Heart right ventricle (tissue), 16 donors: ENCODE measurements around the gene EGFL6. TPM values are rescaled to one million over a fixed set of nuclear protein-coding genes. Genes with fewer than 3 reads are reported as not detected.

ENCODE experiments used
- ATAC-seq, 8 donors: fragments of 200-7000 bp; cut with Tn5 transposase; one replicate each; pipeline ENCODE4 v1.9.1; 2020; ENCODE audit warnings: mild to moderate bottlenecking in 8 of 8, moderate library complexity in 8 of 8, moderate number of reproducible peaks in 1 of 8
- DNase-seq, 2 donors: peaks; one replicate each; pipeline ENCODE4 v3.0.0-alpha.2; 2020
- H3K27ac ChIP-seq, 10 donors: fragments of 200-600 bp; sonication (generic) in 2 of 10; one replicate each; pipeline versions ENCODE4 v1.5.0 to v1.8.0; 2020 to 2022; ENCODE audit warnings: mild to moderate bottlenecking in 3 of 10
- H3K27me3 ChIP-seq, 7 donors: fragments of 200-600 bp; one replicate each; pipeline ENCODE4 v1.8.0; 2021 to 2022; ENCODE audit warnings: mild to moderate bottlenecking in 2 of 7
- H3K36me3 ChIP-seq, 9 donors: fragments of 200-600 bp; sonication (generic) in 1 of 9; one replicate each; pipeline versions ENCODE4 v1.5.0 to v1.8.0; 2020 to 2022; ENCODE audit warnings: mild to moderate bottlenecking in 2 of 9
- H3K4me1 ChIP-seq, 9 donors: fragments of 200-600 bp; sonication (generic) in 1 of 9; one replicate each; pipeline versions ENCODE4 v1.5.0 to v1.8.0; 2020 to 2022; ENCODE audit warnings: mild to moderate bottlenecking in 4 of 9
- H3K4me3 ChIP-seq, 10 donors: fragments of 200-600 bp; sonication (generic) in 2 of 10; one replicate each; pipeline versions ENCODE4 v1.5.0 to v1.8.0; 2020 to 2022; ENCODE audit warnings: mild to moderate bottlenecking in 7 of 10, moderate library complexity in 2 of 10
- H3K9me3 ChIP-seq, 11 donors: fragments of 200-600 bp in 10 of 11; sonication (generic) in 2 of 11; one replicate each; pipeline versions ENCODE4 v1.5.0 to v1.8.0; 2013 to 2022; ENCODE audit warnings: mild to moderate bottlenecking in 2 of 11, control low read depth in 1 of 11, moderate library complexity in 1 of 11
- CTCF ChIP-seq, 9 donors: fragments of 200-600 bp; sonication (generic) in 2 of 9; IDR thresholded peaks; one replicate each; pipeline versions ENCODE4 v1.5.0 to v1.8.0; 2021 to 2022; ENCODE audit warnings: antibody characterized with exemption in 9 of 9, mild to moderate bottlenecking in 5 of 9, moderate library complexity in 1 of 9
- WGBS, 2 donors: extraction: QIAGEN DNeasy Blood & Tissue Kit; methylation state at CpG; one replicate each; pipeline ENCODE4 v1.1.7; 2013; ENCODE audit warnings: inconsistent platforms in 1 of 2; 5-methylcytosine and 5-hydroxymethylcytosine counted together
- intact Hi-C, 10 donors: fragments of 100-400 bp; cut with DNase I; formaldehyde crosslinking; loops; one replicate each; pipeline versions ENCODE4 v1.11.1 to v1.14.2; 2022
- polyA plus RNA-seq, 2 donors: library from polyadenylated mRNA; stranded (reverse); fragments of 200-250 nt; gene quantifications; one replicate each; pipeline ENCODE4 v1.2.3, GENCODE V29; 2013
- total RNA-seq, 10 donors: library from RNA; stranded (reverse); fragmentation: NEBNext Ultra II Directional in 3 of 10; extraction: Animal tissue kit (Norgen Biotek cat#: 25700) in 3 of 10; gene quantifications; one replicate each; pipeline versions ENCODE4 v1.2.1 to v1.2.4, GENCODE V29; 2021 to 2023
- donor health status: Arrhythmogenic right ventricular cardiomyopathy.
- donor health status: ischemic (EF 13 %, LVEDD 7.1; RV severe dilation, severe dysfunction).
- donor health status: healthy with polysubstance abuse.
- donor health status: DM: no; HTN: yes; CAD: no.
- donor health status: DM: no; HTN: no; CAD: no.
- donor health status: ischemic (EF 25% LVEDD 6.9; RV normal size, moderate dysfunction).
- donor health status: ischemic (EF 25% LVEDD 5.7; RV mildly dilated, moderate dysfunction).
- donor health status: healthy.
- donor health status: DM: yes; HTN: yes; CAD: no.
- donor health status: Ischemic cardiomyopathy.
- donor health status: ischemic (EF 35%, LVEDD 5.7; RV mildly dilated, moderate dysfunction).
- donor health status: nonischemic (EF 11% LVEDD 7.7; RV severe dilation, severe dysfunction).
- donor health status: DM: yes; HTN: yes; CAD: no.
- donor health status: PGD.
- donor health status: ischemic (EF 29% LVEDD 5.4; RV normal size, mild dysfunction).
- donor health status: nonischemic (EF 23%, LVEDD 6.1; RV moderate dilation, normal function).

Gene EGFL6
- total and polyA plus RNA-seq, 12 donors, result 0.11 TPM; not detected in 11

GRCh38 chrX:13662355-13662791 is 93.0 kb downstream of the EGFL6 start:
- Histone ChIP-seq H3K4me3 (no peak overlapping the region), H3K36me3 (peaks cover 0 to 58% (median 0%) of the 10 kb centered on the region in 9 donors), H3K4me1 (peaks cover 0 to 22% (median 0%) of the 10 kb centered on the region in 9 donors), H3K9me3 (no peaks in the 10 kb centered on the region), H3K27ac (peak overlapping the region in 2 of 10 donors; percentile 4 to 13), H3K27me3 (no peaks in the 10 kb centered on the region)
- intact Hi-C loops, result loop anchor here in 1 of 10 donors (10.0 kb wide), 1 partner anchor 82 kb away; no protein-coding TSS in a partner anchor
- TF ChIP-seq CTCF (IDR thresholded peaks at IDR 0.05), result no peak
- ATAC-seq, result peak in 1 of 8 donors; percentile 24
- DNase-seq, result no peak
- WGBS, 2 donors, result 71 to 77% methylated on average over 6 of the region's 6 CpGs

- H3K27ac ChIP-seq, result peak overlapping the region in 6 of 10 donors; percentile 2 to 55 (median 27)
- intact Hi-C loops, result loop anchor here in 1 of 10 donors (10.0 kb wide), 1 partner anchor 81 kb away; no protein-coding TSS in a partner anchor
- ATAC-seq (peak in 2 of 8 donors; percentile 62 to 81), DNase-seq (no peak)
- TF ChIP-seq CTCF (IDR thresholded peaks at IDR 0.05), result no peak
- H3K9me3 ChIP-seq, result no peaks in the 10 kb centered on the region
- H3K27me3 ChIP-seq, result peaks cover 0 to 14% (median 0%) of the 10 kb centered on the region in 7 donors
- peaks cover 0 to 58% (median 0%) of the 10 kb centered on the region in 9 donors for H3K36me3 ChIP-seq
- no peak overlapping the region for H3K4me3 ChIP-seq
- peaks cover 0 to 23% (median 0%) of the 10 kb centered on the region in 9 donors for H3K4me1 ChIP-seq
- 50 to 57% methylated on average over 3 of the region's 3 CpGs for WGBS, 2 donors
These were observed 94.6 kb downstream of the EGFL6 start for GRCh38 chrX:13664020-13664419.

- no peak overlapping the region for H3K4me3 ChIP-seq
- H3K27ac ChIP-seq, result peak overlapping the region in 5 of 10 donors; percentile 13 to 44 (median 31)
- H3K36me3 ChIP-seq, result peaks cover 0 to 40% (median 0%) of the 10 kb centered on the region in 9 donors
- ATAC-seq, result peak in 1 of 8 donors; percentile 62
- peaks cover 0 to 30% (median 0%) of the 10 kb centered on the region in 7 donors for H3K27me3 ChIP-seq
- DNase-seq, result peak in 1 of 2 donors; percentile 19
- H3K4me1 ChIP-seq, result peaks cover 0 to 24% (median 0%) of the 10 kb centered on the region in 9 donors
- TF ChIP-seq CTCF (IDR thresholded peaks at IDR 0.05), result no peak
- intact Hi-C loops, result loop anchor here in 2 of 10 donors (5.0 to 10.0 kb wide), 2 partner anchors 65 to 78 kb away; partner anchors contain the start of genes OFD1 (in 1 of the 2) and TRAPPC2 (in 1 of the 2)
- no peaks in the 10 kb centered on the region for H3K9me3 ChIP-seq
- 65 to 70% methylated on average over 3 of the region's 3 CpGs for WGBS, 2 donors
These were observed 97.4 kb downstream of the EGFL6 start for GRCh38 chrX:13666836-13667235.

GRCh38 chrX:13667919-13668318 is 98.5 kb downstream of the EGFL6 start:
- intact Hi-C loops, result loop anchor here in 2 of 10 donors (5.0 to 10.0 kb wide), 2 partner anchors 64 to 77 kb away; partner anchors contain the start of genes OFD1 (in 1 of the 2) and TRAPPC2 (in 1 of the 2)
- H3K4me1 ChIP-seq, result peaks cover 0 to 18% (median 0%) of the 10 kb centered on the region in 9 donors
- H3K27ac ChIP-seq, result peak overlapping the region in 2 of 10 donors; percentile 23 to 58
- ATAC-seq (no peak), DNase-seq (no peak)
- peaks cover 0 to 29% (median 0%) of the 10 kb centered on the region in 9 donors for H3K36me3 ChIP-seq
- no peak for TF ChIP-seq CTCF (IDR thresholded peaks at IDR 0.05)
- peaks cover 0 to 30% (median 0%) of the 10 kb centered on the region in 7 donors for H3K27me3 ChIP-seq
- no peaks in the 10 kb centered on the region for H3K9me3 ChIP-seq
- no peak overlapping the region for H3K4me3 ChIP-seq
